Lower leg skin (tissue), 3 donors: ENCODE measurements around the gene MEF2D.

Source experiments
- CTCF ChIP-seq, 3 donors: fragments of 450-650 bp; IDR thresholded peaks; one replicate each; pipeline ENCODE4 v1.5.1; 2016; ENCODE audit warnings: antibody characterized with exemption in 3 of 3, mild to moderate bottlenecking in 3 of 3, moderate library complexity in 2 of 3
- POLR2A ChIP-seq, 2 donors: fragments of 450-650 bp; IDR thresholded peaks; one replicate each; pipeline ENCODE4 v1.6.1; 2016 to 2017; ENCODE audit warnings: antibody characterized with exemption in 2 of 2, mild to moderate bottlenecking in 1 of 2, moderate library complexity in 1 of 2

GRCh38 chr1:156550346-156550745 lies 49.8 kb upstream of the MEF2D start:
- TF ChIP-seq CTCF (IDR thresholded peaks at IDR 0.05) (no peak), POLR2A (IDR thresholded peaks at IDR 0.05) (no peak)
